DMS114 treated with DMSO at 0.1 percent for 48 hours (cell line): ENCODE results near the gene SP1.
"Not testable (repeated sequence)": the region's sequence is repeated elsewhere in the genome, so short reads cannot be mapped to it uniquely, and the experiment has no call there.

ENCODE experiments used
- DNase-seq: peaks from one replicate; lab custom pipeline; 2025; ENCODE audit not compliant: unreplicated experiment; lab: John Stamatoyannopoulos, UW

Gene SP1

DNA sequence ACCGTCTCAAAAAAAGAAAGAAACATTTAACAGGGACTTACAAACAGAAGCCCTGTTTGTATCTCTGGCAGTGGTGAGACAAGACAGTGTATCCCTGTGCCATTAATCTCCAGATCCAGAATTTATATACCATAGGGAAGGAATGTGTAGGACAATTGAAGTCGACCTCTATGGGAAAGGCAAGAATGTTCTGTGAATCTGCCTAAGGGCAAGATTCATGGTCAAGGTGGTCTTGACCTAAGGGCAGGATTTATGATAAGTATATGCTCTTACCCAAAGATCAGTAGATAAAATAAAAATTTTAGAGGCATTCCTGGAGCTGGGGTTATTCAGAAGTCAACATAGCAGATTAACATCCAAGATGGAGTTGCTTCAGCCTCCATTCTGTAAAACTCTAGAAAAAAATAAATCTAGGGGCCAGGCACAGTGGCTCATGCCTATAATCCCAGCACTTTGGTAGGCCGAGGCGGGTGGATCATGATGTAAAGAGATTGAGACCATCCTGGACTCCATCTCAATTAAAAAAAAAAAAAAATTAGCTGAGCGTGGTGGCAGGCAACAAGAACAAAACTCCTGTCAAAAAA, 21.0 kb upstream of the SP1 start:
- no peak for DNase-seq

DNA sequence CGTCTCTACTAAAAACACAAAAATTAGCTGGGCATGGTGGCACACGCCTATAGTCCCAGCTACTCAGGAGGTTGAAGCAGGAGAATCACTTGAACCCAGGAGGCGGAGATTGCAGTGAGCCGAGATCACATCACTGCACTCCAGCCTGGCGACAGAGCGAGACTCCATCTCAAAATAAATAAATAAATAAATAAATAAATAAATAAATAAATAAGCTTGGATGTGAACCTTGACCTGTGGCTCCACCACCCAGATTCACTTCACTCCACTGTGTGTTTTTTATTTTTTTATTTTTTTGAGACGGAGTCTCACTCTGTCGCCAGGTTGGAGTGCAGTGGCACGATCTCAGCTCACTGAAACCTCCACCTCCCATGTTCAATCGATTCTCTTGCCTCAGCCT, 18.3 kb upstream of the SP1 start:
- DNase-seq = not testable (repeated sequence)

DNA sequence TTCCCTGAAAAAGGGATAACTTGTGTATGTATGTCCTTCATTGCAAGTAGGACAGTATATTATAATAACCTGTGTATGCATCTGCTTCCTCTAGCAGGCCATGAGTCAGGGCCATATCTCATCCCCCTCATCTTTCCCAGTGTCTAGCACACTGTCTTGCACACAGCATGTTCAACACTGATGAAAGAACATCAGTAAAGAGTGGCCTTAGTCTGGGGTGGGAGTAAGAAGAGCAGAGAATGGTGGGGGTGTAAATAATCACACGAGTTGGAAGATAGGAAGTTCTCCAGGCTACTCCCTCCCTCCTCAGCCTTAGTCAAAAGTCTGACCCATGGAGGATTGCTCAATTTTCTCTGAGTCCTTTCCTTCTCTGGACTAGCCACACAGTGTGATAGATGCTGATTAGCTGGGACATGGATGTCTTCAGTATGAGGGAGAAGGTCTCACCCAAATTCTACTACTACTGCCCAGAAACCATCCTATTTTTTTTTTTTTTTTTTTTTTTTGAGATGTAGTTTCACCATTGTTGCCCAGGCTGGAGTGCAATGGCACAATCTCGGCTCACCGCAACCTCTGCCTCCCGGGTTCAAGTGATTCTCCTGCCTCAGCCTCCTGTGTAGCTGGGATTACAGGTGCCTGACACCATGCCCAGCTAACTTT, 14.6 kb upstream of the SP1 start:
- no peak for DNase-seq

DNA sequence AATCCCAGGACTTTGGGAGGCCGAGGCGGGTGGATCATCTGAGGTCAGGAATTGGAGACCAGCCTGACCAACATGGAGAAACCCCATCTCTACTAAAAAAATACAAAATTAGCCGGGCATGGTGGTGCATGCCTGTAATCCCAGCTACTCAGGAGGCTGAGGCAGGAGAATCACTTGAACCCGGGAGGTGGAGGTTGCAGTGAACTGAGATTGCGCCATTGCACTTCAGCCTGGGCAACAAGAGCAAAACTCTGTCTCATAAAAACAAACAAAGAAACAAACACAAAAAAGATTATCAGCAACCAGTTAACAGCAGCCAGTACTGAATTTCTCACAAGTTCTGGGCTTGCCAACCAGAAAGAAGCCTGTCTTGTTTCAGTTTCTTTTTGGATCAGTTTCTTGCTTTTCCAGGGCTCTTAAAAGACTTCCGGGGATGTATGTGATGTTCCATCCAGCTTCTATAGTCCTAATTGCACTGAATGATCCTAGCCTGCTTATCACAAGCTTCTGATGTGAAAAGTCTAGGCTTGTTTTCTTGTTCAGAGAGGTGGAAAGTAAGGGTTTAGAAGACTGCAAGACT, 6.3 kb upstream of the SP1 start:
- DNase-seq = not testable (repeated sequence)

DNA sequence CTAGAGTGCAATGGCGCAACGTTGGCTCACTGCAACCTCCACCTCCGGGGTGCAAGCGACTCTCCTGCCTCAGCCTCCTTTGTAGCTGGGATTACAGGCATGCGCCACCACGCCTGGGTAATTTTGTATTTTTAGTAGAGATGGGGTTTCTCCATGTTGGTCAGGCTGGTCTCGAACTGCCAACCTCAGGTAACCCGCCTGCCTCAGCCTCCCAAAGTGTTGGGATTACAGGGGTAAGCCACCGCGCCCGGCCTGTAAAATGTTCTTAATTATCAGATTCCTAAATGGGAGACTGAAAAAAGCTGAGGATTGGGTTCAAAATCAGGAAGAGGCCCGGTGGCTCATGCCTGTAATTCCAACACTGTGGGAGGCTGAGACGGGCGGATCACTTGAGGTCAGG, 5.7 kb upstream of the SP1 start:
- not testable (repeated sequence) for DNase-seq

DNA sequence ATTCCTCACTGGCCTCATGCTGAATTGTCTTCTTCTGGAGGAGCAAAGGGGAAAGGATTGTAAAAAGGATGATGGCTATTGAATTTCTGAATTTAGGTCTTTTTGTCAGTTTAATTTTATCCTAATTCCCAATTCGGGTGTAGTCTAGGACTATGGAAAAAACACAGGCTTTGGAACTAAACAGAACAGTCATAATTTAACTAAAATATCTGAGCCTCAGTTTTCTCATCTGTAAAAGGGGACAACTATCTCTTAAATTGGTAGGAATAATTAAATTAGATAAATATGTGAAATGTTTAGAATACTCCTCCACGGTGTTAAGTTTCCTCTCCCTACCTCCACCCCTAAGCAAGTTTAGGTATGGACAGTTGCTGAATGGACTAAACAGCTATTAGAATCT, 3.2 kb upstream of the SP1 start:
- no peak for DNase-seq

DNA sequence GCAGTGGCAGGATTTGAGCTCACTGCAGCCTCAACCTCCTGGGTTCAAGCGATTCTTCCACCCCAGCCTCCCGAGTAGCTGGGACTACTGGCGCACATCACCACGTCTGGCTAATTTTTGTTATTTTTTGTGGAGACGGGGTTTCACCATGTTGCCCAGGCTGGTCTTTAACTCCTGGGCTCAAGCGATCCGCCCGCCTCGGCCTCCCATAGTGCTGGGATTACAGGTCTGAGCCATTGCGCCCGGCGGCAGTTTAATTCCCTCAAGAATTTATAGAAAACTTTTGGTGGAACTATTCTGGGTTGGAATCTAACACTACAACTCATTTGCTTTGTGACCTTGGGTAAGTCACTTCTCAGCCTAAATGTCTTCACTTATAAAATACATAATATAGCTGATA, 1.8 kb upstream of the SP1 start:
- no peak for DNase-seq

DNA sequence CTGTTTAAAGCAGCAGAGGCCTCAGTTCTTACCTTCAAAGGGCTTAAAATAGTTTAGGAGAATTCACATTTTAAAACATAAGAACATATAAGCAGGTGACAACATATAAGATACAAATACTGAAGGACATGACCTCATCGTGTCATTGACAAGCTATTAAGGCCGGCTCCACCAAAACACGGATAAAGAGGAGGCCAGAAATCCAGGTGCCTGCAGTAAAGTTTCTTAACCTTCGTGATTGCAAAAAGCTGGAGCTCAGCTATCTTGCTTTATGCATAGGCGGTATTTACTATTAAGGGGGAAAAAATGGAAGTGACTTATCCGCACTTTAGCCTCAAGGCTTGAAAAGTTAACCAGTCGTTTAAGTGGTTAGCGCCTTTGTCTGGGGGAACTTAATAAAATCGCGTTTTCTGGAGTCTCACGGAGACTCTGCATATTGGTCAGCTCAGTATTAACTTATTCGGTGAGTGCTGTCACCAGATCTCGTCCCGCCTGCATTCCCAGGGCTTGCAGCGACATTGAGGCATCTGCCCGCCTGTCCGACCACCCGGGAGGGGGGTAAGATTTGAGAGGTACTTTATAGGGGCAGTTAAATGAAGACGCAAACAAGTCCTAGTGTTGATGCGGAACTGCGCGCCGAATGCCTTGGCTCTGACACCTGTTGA, 1.1 kb upstream of the SP1 start:
- DNase-seq = no peak

DNA sequence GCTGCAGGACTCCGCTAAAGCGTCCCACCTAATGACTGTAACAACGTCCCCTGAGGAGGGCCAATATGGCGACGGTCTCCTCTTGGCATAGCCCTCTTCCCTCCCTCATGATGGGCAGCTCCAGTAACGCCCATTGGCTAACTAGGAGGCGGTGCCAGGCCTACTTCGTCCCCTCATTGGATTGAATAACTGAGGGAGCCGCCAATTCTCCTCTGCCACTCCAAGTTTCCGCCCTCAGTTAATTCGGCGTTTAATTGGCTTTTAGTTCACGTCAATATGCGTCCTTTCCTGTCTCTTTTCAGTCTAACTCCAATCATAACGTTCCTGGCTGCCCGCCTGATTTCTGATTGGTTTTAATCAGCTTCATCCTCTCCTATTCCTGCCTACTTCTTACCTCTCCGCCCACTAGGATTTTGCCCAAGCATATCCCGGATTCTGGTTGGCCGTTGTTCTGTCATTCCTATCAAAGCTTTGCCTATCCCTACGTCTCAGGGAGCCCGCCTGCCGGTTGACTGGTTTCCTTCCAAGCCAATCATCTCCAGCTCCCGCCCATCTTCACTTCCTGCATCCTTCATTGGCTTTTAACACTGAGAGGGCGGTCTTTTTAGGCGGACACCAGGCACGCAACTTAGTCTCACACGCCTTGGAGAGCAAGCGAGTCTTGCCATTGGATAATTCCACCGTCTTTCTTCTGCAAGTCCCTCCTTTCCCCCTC, 430 bp upstream of the SP1 start:
- DNase-seq = peak; percentile 100

DNA sequence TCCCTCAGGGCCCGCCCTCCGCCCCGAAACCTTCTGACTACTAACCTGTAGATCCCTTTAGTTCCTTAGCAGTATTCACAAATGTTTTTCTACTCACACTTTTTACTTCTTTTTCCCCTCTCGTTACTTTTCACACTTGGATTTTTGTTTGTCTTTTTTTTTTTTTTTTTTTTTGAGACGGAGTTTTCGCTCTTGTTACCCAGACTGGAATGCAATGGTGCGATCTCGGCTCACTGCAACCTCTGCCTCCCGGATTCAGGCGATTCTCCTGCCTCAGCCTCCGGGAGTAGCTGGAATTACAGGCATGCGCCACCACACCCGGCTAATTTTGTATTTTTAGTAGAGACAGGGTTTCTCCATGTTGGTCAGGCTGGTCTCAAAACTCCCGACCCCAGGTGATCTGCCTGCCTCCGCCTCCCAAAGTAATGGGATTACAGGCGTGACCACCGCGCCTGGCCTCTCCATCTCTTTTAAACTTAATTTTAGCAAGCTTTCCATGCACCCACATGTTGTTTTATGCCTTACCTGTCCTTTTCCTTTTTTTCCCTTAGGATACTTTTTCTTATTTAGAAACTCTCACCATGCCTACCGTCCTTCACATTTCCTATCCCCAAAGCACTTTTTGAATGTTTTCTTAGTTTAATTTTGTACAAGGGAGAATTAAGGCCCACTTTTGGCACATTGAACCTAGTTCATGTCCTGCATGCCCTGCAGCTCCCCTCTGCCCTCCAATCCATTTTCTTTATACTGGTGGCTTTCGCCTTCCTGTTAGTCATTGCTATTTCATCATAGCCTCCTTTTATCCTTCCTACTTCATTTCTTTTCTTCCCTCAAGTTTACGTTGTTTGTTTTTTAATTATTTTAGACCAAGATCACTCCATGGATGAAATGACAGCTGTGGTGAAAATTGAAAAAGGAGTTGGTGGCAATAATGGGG, 1.1 kb downstream of the SP1 start:
- DNase-seq = no peak

DNA sequence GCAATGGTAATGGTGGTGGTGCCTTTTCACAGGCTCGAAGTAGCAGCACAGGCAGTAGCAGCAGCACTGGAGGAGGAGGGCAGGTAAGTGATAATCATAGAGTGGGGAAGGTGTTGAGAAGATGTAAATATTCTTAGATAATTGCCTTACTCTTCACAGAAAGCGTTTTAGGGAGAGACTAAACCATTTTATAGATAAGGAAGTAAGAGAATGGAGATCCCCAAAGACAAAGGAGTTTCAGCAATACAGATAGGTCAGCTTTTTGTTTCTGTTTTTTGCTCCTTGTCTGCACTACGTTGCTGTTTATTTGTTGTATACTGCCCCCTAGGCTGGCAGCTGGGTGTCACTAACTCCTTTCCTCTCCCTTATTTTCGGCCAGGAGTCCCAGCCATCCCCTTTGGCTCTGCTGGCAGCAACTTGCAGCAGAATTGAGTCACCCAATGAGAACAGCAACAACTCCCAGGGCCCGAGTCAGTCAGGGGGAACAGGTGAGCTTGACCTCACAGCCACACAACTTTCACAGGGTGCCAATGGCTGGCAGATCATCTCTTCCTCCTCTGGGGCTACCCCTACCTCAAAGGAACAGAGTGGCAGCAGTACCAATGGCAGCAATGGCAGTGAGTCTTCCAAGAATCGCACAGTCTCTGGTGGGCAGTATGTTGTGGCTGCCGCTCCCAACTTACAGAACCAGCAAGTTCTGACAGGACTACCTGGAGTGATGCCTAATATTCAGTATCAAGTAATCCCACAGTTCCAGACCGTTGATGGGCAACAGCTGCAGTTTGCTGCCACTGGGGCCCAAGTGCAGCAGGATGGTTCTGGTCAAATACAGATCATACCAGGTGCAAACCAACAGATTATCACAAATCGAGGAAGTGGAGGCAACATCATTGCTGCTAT, 2.0 kb downstream of the SP1 start:
- peak; percentile 72 for DNase-seq

DNA sequence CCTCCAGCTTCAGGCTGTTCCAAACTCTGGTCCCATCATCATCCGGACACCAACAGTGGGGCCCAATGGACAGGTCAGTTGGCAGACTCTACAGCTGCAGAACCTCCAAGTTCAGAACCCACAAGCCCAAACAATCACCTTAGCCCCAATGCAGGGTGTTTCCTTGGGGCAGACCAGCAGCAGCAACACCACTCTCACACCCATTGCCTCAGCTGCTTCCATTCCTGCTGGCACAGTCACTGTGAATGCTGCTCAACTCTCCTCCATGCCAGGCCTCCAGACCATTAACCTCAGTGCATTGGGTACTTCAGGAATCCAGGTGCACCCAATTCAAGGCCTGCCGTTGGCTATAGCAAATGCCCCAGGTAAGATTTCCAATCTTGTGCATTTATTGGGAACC, 3.3 kb downstream of the SP1 start:
- DNase-seq = no peak

DNA sequence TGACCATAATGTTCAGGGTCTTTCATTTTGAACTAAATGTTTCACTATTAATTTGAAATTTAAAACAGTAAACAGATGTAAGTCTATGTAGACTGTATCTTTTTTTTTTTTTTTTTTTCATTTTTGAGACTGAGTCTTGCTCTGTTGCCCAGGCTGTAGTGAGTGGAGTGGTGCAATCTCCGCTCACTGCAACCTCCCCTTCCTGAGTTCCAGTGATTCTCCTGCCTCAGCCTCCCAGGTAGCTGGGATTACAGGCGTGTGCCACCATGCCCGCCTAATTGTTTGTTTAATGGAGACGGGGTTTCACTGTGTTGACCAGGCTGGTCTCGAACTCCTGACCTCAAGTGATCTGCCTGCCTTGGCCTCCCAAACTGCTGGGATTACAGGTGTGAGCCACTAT, 6.4 kb downstream of the SP1 start:
- DNase-seq = not testable (repeated sequence)

DNA sequence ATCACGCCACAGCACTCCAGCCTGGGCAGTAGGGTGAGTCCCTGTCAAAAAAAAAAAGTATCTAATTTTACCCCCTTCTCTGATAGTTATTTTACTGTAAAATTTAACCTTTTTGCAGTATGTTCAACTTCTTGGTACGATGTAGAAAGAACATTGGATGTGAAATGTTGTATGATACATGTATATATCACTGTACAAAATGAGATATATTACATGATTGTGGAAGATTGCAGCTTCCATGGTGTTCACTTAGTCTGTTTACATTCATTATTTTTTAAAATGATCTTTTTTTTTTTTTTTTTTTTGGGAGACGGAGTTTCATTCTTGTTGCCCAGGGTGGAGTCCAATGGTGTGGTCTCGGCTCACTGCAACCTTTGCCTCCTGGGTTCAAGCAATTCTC, 9.0 kb downstream of the SP1 start:
- no peak for DNase-seq

DNA sequence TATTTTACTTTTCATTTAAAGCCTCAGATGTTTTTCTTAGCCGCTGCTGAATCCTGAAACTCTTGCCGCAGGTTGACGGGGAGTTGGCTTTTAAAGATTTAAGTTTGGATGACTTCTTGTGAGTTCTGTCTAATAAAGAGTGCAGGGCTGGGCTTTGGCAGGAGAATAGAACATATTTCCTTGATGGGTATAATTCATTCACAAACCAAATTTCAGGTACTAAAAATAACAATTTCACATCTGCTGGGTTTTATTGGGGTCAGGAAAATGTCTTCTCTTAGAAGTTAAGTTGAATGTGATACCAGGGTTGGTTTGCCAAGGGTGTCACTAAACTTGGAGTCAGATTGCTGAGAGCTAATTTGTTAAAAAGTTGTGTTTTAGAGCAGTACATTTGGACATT, 9.7 kb downstream of the SP1 start:
- DNase-seq = no peak

DNA sequence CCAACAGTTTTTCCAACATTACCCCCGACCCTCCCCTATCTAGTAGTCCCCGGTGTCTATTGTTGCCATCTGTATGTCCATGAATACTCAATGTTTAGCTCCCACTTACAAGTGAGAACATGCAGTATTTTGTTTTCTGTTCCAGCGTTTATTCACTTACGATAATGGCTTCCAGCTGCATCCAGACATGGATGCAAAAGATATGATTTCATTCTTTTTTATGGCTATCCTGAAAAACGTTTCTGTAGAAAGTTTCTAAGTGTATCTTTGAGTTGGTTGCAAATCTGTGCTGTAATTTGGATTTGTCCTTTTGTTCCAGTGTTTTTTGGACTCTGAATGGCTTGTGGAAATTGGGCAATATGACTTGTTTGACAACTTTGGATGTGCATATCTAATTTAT, 11.7 kb downstream of the SP1 start:
- DNase-seq = no peak

DNA sequence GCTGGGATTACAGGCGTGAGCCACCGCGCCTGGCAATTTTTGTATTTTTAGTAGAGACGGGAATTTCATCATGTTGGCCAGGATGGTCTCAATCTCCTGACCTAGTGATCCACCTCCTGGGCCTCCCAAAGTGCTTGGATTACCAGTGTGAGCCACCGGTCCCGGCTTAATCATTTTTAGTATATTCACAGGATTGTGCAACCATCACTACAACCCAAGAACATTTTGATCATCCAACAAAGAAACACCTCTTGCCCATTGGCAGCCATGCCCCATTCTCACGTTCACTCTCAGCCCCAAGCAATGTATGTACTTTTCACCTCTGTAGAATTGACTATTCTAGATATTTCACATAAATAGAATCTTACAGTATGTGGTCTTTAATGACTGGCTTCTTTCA, 19.9 kb downstream of the SP1 start:
- DNase-seq = no peak

DNA sequence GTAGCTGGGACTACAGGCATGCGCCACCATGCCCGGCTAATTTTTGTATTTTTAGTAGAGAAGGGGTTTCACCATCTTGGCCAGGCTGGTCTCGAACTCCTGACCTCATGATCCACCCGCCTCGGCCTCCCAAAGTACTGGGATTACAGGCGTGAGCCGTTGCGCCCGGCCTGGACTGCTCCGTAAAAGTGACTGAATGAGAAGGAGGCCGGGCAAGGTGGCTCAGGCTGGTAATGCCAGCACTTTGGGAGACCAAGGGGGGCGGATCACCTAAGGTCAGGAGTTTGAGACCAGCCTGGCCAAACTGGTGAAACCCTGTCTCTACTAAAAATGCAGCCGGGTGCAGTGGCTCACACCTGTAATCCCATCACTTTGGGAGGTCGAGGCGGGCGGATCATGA, 22.4 kb downstream of the SP1 start:
- not testable (repeated sequence) for DNase-seq

DNA sequence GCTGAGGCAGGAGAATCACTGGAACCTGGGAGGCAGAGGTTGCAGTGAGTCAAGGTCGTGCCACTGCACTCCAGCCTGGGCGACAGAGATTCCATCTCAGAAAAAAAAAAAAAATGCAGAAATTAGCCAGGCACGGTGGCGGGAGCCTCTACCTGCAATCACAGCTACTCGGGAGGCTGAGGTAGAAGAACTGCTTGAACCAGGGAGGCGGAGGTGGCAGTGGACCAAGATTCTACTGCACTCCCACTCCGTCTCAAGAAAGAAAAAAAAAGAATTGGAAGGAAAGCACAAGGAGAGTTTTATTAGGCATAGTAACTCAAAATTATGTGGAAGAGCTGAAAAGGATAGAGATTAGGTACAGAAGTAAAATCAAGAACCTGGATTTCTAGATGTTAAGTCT, 22.9 kb downstream of the SP1 start:
- no peak for DNase-seq

DNA sequence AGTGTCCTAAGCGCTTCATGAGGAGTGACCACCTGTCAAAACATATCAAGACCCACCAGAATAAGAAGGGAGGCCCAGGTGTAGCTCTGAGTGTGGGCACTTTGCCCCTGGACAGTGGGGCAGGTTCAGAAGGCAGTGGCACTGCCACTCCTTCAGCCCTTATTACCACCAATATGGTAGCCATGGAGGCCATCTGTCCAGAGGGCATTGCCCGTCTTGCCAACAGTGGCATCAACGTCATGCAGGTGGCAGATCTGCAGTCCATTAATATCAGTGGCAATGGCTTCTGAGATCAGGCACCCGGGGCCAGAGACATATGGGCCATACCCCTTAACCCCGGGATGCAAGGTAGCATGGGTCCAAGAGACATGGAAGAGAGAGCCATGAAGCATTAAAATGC, 31.0 kb downstream of the SP1 start:
- no peak for DNase-seq
